GM12878 (cell line): ENCODE data around the gene LRRC15.

Experiments
- CBX3 ChIP-seq: fragments of 200-600 bp; sonication (generic); IDR thresholded peaks from 2 replicates; pipeline ENCODE4 v1.6.1; 2016; ENCODE audit warnings: low read depth, borderline replicate concordance
- FOXM1 ChIP-seq: IDR thresholded peaks from 2 replicates; pipeline ENCODE4 v1.6.1; 2012; ENCODE audit warnings: low read depth, mild to moderate bottlenecking, inconsistent platforms, low read length, moderate library complexity
- MTA3 ChIP-seq: IDR thresholded peaks from 2 replicates; pipeline ENCODE4 v1.6.1; 2012; ENCODE audit warnings: low read length, inconsistent platforms, borderline replicate concordance
- SMC3 ChIP-seq: IDR thresholded peaks from 2 replicates; pipeline ENCODE4 v1.6.1; 2011; ENCODE audit warnings: low read length, improper control_type of control experiment, borderline replicate concordance
- SRF ChIP-seq, 2 experiments: IDR thresholded peaks; 2 replicates each; pipeline ENCODE4 v1.6.1; 2011; ENCODE audit warnings: low read depth in 2 of 2, low read length in 2 of 2, mild to moderate bottlenecking in 1 of 2, moderate library complexity in 1 of 2
- TF ChIP-seq, protein P1 (sequence below), 3 experiments: IDR thresholded peaks in 2 of 3; conservative IDR thresholded peaks in 1 of 3; 2 replicates each; pipeline ENCODE4 v1.5.1; 2011; ENCODE audit warnings: low read depth in 3 of 3, low read length in 3 of 3, mild to moderate bottlenecking in 3 of 3, control low read depth in 2 of 3, moderate library complexity in 2 of 3, inconsistent platforms in 1 of 3, mixed read lengths in 1 of 3; ENCODE audit not compliant: control insufficient read depth in 2 of 3, insufficient read depth in 1 of 3; ENCODE audit errors: extremely low read depth in 1 of 3

DNA sequence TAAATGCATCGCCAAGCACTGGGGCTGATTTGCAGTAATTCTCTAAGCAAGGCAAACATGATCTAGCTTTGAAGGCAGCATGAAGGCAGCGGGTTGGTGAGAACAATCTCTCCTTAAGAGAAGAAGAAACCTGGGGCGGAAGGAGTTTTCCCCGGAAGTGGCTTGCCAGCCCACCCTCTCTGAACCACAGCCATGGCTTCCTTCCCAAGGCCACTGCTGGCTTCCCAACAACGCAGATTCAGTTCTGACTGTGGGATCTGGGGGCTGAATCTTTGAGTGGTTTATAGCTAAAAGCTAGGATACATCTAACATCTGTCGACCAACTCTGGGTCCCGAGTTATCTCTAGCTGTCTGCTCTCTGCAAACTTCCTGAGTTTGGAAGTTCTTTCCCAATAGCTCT lies 14.2 kb downstream of the LRRC15 start:
- TF ChIP-seq, protein P1, sequence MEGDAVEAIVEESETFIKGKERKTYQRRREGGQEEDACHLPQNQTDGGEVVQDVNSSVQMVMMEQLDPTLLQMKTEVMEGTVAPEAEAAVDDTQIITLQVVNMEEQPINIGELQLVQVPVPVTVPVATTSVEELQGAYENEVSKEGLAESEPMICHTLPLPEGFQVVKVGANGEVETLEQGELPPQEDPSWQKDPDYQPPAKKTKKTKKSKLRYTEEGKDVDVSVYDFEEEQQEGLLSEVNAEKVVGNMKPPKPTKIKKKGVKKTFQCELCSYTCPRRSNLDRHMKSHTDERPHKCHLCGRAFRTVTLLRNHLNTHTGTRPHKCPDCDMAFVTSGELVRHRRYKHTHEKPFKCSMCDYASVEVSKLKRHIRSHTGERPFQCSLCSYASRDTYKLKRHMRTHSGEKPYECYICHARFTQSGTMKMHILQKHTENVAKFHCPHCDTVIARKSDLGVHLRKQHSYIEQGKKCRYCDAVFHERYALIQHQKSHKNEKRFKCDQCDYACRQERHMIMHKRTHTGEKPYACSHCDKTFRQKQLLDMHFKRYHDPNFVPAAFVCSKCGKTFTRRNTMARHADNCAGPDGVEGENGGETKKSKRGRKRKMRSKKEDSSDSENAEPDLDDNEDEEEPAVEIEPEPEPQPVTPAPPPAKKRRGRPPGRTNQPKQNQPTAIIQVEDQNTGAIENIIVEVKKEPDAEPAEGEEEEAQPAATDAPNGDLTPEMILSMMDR (IDR thresholded peaks at IDR 0.05 in 2 of 3, conservative IDR thresholded peaks at IDR 0.05 in 1 of 3; ENCODE audit: control insufficient read depth in 2 of 3, extremely low read depth in 1 of 3, insufficient read depth in 1 of 3, low read depth in 3 of 3, low read length in 3 of 3) = no peak
- TF ChIP-seq CBX3 = no peak
- no peak for TF ChIP-seq MTA3
- TF ChIP-seq SMC3 = no peak
- no peak for TF ChIP-seq FOXM1
- TF ChIP-seq SRF (IDR thresholded peaks at IDR 0.05; ENCODE audit: low read depth in 2 of 2, low read length in 2 of 2) = no peak
